Activated naive CD4-positive, alpha-beta T cell treated with anti-CD3 and anti-CD28 coated beads, Interleukin-2, amount 50 U/mL, for 16 hours (primary cell): Measurements from ENCODE around the gene GCLC.

Experiments
- DNase-seq: peaks from one replicate; pipeline ENCODE4 v3.0.0-alpha.2; 2020

GCLC gene

GRCh38 chr6:53523511-53524454 is 21.1 kb downstream of the GCLC start:
- DNase-seq, result no peak

GRCh38 chr6:53520320-53520928 is 24.5 kb downstream of the GCLC start:
- no peak for DNase-seq

DNA sequence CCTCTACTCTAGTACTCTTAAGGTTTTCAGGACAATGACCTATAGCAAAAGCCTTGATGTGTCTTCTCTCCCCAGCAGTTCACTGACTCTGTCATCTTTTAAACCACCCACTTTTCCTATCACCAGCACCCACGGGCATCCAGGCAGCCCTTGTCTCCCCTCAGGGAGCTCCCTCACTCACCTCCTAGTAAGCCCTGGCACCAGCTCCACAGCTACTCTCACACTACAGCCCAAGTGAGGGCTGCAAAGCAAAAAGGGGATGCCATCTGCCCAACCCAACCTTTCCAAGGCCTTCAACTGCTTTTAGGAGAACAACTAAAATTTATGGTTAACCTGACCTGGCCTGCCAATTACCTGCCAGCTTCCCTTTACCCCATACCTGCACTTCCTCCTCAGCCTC is 26.0 kb downstream of the GCLC start:
- no peak for DNase-seq

DNA sequence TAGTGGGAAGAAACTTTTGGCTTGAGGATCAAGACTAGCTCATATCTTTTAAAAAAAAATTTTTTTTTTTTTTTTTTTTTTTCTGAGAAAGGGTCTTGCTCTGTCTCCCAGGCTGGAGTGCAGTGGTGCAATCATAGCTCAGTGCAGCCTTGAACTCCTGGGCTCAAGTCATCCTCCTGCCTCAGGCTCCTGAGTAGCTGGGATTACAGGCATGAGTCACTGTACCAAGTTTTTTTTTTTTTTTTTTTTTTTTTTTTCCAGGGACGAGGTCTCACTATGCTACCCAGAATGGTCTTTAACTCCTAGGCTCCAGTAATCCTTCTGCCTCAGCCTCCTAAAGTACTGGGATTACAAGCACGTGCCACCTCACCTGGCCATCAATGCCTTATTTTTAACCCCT is 27.9 kb downstream of the GCLC start:
- DNase-seq, result no peak

DNA sequence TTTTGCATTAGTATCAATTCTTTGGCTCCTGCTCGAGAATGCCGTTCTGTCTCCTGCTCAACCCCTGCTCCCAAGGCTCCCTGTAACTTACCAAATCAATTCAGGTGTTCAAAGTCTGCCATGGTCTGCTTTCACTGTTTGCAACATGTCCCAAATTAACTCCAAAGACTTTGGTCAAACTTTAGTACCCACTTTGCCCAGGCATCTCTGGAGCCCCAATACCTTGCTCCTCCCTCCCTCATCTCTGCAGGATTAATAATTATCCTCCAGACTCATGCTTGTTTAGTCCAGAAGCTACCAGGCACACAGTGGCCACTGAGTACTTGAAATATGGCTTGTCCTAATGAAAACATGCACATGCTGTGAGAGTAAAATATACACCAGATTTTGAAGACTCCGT is 30.2 kb downstream of the GCLC start:
- DNase-seq, result no peak

DNA sequence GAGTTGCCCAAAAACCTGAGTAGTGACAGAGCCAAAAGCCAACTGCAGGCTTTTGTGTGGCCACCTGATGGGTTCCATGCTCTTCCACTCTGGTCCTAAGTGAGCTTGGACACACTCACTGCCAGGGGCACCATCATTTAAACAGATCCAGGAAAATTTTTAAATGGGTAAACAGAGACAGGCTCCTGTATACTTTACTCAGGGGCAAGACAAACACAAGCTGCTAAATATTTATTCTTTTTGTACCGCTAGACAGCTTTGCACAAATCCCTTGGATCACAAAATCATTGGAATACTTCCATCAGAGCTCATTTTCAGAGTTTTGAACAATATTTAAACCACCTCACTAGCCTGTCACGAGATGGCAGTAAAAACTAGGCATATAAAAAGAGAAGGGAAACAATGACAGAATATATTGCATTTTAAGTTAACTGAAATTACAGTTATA is 31.4 kb downstream of the GCLC start:
- DNase-seq, result no peak

GRCh38 chr6:53513056-53513455 is 31.8 kb downstream of the GCLC start:
- no peak for DNase-seq

- no peak for DNase-seq
Measured at GRCh38 chr6:53512626-53513025, 32.3 kb downstream of the GCLC start.

DNA sequence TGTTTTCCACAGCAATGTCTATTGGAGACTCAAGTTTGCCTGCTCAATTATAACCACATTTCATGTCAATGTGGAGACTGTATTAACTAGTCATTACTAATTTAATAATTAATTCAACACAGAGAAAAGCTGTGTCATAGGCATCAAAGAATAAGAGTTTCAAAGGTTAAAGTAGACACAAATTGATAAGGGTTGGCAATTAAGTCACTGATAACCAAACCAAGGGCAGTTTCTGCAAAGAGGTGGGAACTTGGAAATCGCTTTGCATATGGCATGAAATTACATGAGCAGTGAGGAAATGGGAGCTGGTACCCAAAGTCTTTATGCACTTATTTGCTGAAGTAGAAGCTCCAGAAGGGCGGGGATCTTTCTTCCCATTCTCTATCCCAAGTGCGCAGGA is 34.2 kb downstream of the GCLC start:
- DNase-seq, result no peak

DNA sequence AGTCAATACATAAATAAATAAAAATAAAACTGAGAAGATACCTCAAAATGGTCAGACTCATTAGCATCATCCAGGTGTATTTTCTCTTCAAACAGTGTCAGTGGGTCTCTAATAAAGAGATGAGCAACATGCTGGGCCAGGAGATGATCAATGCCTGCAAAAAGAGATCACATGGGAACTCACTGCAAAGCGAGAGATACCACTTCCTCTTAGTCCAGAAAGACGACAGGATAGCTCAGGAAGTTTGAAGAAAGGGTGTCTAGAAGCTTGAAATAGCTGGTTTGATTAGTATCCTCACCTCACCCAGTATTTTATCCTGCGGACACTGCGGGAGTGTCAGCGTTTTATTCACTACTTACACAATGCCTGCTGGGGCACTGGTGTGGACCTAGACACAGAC is 38.0 kb downstream of the GCLC start:
- no peak for DNase-seq

- DNase-seq, result no peak
Measured at GRCh38 chr6:53504512-53504911, 40.4 kb downstream of the GCLC start.

DNA sequence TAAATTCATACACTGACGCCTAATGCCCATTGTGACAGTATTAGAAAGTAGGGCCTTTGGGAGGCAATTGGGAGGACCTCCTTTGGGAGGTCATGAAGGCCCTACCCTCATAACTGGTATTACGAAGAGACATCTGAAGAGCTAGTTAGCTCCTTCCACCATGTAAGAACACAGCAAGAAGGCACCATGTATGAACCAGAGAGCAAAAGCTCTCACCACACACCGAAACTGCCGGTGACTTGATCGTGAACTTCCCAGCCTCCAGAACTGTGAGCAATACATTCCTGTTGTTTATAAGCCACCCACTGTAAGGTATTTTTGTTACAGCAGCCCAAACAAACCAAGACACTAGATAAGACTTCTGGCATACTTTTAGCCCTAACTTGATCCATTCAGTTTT is 41.8 kb downstream of the GCLC start:
- DNase-seq, result no peak

GRCh38 chr6:53501432-53501831 is 43.5 kb downstream of the GCLC start:
- no peak for DNase-seq

DNA sequence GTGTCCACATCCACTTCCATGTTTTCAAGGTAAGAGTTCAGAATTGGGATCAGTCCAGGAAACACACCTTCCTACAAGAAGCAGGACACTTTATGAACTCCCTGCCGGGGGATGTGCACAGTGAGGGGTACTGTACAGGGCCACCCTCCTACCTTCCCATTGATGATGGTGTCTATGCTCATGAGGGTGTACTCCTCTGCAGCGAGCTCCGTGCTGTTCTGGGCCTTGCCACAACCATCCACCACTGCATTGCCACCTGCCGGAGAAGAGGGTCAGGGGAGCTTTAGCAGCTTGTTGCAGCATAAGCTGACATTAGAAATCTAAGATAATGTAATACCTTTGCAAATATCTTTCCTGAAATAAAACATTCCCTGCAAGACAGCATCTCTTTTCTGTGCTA is 44.8 kb downstream of the GCLC start:
- no peak for DNase-seq

GRCh38 chr6:53499094-53499493 is 45.8 kb downstream of the GCLC start:
- DNase-seq, result no peak

DNA sequence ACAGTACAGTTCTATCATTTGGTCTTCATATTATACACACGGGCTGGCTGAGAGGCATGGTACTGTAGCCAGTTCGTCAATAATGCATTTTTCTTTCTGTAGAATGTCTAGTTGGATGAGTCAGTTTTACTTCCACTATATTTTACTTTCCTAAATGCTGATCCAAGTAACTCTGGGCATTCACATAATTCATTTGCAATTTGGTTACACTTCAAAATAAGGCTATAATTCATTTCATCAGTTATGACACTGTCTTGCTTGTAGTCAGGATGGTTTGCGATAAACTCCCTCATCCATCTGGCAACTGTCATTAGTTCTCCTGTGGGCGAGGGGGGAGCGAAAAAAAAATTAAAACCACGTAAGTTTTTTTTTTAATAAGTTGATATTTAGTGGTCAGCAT is 46.3 kb downstream of the GCLC start:
- no peak for DNase-seq

- DNase-seq, result no peak
Measured at GRCh38 chr6:53497905-53498304, 47.0 kb downstream of the GCLC start.

GRCh38 chr6:53496797-53497375 is 48.0 kb downstream of the GCLC start:
- DNase-seq, result no peak

- DNase-seq, result no peak
Measured at GRCh38 chr6:53495506-53496499, 49.1 kb downstream of the GCLC start.

DNA sequence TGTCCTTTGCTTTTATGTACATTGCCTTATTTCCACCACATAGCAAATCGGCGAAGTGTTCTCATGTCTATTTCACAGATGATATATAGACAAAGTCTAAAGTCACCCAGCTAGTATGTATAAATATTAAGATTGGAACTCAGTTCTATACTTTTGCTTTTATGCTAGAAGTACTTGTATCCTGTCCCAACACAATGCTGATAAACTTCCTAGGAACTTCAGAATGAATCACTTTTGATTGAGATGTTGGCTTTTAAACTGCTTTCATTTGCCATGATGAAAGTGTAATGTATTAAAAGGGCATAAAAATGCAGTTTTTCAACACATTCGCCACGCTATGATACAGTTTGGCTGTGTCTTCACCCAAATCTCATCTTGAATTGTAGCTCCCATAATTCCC is 50.8 kb downstream of the GCLC start:
- DNase-seq, result no peak

DNA sequence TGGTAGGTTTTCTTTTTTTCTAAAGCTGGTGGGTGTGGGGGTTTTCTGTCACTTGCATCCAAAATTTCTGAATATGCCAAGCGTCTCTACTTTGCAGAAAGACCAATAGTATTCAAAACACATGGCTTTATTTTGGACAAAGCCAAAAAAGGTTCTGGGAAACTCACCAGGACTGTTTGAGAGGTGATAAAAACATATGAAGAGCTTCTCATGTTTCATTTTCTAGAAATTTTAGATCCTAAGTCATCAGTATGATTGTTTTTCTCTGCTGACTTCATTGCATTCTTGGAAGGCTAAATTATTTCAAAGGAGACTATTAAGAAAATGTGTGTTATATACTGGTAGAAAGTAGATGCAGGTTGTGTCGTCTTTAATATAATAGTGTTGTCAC is 51.3 kb downstream of the GCLC start:
- DNase-seq, result no peak

DNA sequence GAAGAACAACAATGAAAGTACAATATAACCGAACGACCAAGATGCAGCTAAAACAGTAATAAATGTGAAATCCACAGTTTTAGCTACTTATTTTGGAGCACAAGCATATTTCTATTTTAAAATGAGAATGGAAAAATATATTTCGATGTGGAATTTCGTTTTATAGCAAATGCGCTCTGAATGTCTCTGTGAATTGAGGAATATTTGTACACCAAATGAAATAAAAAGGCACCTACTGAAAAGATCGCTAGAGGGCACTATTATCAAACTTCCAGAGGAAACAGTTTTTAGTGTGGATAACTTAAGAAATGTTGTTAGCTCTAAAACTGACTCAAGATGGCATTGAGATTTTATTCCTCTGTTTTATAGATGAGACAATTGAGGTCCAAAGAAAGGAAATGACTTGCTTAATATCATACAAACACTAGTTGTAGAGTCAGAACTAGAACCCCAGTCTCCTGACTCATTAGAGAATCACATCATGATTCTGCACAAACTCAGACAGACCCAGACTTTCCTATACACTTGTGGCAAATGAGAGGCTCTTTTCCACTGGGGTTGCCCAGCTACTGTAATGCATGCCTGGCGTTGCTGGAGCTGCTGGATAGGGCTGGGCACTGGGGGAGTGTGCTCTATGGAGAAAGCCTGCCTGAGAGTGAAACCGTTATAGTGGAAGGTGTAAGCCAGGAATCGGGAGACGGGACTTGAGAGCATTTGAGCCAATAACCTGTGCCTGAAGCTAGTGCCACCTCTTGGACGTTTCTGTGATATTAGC is 51.9 kb downstream of the GCLC start:
- DNase-seq, result peak; percentile 38
